Choroid plexus epithelial cell (primary cell): Measurements from ENCODE around the gene SLC2A1.

Experiments
- DNase-seq: peaks from one replicate; pipeline ENCODE4 v3.0.0-alpha.2; 2010; ENCODE audit warnings: low read depth
- H3K4me3 ChIP-seq: 2 replicates; pipeline ENCODE4 v1.5.1; 2011; ENCODE audit warnings: low read depth, mild to moderate bottlenecking, control low read depth, low read length, moderate library complexity
- TF ChIP-seq, protein P1 (sequence below): conservative IDR thresholded peaks from 2 replicates; pipeline ENCODE4 v1.5.1; 2011; ENCODE audit warnings: low read depth, mild to moderate bottlenecking, control low read depth, inconsistent platforms, low read length, moderate library complexity

SLC2A1 gene

DNA sequence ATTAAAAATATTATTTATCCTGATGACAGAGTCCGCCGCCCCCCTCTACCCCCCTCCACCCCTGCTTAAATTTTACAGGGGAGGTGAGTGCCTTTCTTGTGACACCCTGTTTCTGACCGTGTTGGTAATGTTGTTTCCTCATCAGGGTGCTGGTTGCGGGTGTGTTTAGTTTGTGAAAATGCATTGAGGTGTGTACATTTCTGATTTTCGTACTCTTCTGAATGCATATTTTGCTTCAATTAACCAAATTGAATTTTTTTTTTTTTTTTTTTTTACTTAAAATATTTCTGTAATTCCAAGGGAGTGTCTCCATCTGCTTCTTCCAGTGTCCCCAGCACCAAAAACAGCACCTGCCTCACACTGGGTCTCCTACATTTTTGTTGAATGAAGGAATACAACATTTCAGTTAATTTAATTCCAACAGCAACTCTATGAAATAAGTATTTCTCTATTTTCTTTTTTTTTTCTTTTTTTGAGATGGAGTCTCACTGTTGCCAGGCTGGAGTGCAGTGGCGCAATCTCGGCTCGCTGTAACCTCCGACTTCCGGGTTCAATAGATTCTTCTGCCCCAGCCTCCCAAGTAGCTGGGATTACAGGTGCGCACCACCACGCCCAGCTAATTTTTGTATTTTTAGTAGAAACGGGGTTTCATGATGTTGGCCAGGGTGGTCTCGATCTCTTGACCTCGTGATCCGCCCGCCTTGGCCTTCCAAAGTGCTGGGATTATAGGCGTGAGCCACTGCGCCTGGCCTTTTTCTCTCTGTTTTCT lies 5.6 kb upstream of the SLC2A1 start:
- DNase-seq: no peak

GRCh38 chr1:42963378-42964043 lies 4.8 kb upstream of the SLC2A1 start:
- H3K4me3 ChIP-seq: no peak overlapping the region
- no peak for DNase-seq
- TF ChIP-seq, protein P1, sequence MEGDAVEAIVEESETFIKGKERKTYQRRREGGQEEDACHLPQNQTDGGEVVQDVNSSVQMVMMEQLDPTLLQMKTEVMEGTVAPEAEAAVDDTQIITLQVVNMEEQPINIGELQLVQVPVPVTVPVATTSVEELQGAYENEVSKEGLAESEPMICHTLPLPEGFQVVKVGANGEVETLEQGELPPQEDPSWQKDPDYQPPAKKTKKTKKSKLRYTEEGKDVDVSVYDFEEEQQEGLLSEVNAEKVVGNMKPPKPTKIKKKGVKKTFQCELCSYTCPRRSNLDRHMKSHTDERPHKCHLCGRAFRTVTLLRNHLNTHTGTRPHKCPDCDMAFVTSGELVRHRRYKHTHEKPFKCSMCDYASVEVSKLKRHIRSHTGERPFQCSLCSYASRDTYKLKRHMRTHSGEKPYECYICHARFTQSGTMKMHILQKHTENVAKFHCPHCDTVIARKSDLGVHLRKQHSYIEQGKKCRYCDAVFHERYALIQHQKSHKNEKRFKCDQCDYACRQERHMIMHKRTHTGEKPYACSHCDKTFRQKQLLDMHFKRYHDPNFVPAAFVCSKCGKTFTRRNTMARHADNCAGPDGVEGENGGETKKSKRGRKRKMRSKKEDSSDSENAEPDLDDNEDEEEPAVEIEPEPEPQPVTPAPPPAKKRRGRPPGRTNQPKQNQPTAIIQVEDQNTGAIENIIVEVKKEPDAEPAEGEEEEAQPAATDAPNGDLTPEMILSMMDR: no peak

More for the DNA sequence above, 5.6 kb upstream of the SLC2A1 start:
- TF ChIP-seq, protein P1: no peak
- no peak overlapping the region for H3K4me3 ChIP-seq

DNA sequence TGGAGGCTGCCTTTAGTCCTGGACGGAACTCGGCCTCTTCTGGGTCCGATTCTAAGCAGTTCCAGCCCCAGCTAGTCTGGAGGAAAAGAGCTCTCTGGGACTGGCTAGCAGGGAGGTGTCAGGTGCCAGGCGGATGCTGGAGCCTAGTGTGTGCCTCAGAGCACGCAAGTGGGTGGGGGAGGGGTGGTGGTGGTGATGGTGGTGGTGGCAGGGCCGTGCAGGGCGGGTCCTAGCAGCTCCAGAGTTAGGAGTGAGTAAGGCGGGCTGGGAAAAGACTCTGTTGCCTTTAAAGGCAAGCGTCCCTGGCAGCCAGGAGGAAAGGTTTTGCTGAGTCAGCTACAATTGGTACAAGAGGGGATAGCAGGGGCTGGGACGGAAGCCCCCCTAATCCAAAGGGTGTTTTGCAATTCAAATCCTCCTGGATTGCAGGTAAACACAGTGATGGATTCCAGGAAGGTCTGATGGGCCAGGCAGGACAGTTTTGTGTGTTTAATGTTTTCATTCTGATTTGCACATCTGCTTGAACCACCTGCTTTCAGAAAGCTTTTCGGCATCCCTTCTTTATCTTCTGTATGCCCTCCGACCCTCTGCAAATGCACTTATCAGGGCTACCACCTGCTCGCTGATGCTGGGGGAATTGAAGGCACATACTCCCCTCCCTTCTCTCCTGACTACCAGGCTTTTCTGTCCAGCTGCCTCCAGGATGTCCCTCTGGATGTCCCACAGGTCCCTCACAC lies 4.1 kb upstream of the SLC2A1 start:
- TF ChIP-seq, protein P1: no peak
- no peak for DNase-seq
- H3K4me3 ChIP-seq: no peak overlapping the region

DNA sequence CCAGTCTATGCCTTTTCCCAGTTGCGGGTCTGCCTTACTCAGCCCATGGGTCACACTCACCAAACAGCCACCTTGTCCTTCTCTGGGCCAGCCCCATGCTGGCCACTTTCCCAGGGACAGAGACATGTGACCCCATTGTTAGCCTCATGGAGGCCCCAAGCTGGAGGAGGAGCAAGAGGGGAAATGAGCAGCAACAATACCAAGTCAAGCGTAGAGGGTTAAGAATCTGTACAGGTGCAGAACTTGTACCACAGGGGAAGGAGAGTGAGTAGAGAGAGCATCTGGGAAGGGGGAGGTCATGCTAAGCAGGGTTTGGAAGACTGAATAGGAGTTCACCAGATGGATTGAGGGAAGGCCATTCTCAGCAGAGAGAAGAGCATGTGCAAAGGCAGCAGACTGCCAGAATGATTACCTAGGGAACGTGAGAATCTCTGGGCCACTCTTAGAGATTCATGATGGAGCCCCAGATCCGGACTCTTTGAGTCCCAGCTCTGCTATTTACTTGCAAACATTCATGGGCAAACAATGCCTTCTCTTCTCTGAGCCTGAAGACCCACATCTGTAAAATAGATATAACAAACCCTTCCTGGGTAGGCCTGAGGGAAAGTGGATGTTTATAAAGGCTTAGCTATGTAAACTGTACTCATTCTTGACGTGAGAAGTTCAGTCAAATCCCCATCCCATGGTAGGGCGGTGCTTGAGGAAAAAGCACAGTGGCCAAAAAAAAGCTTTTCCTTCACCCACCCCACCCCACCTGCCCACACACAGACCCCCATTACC lies 2.8 kb upstream of the SLC2A1 start:
- H3K4me3 ChIP-seq: no peak overlapping the region
- no peak for DNase-seq
- TF ChIP-seq, protein P1: no peak

DNA sequence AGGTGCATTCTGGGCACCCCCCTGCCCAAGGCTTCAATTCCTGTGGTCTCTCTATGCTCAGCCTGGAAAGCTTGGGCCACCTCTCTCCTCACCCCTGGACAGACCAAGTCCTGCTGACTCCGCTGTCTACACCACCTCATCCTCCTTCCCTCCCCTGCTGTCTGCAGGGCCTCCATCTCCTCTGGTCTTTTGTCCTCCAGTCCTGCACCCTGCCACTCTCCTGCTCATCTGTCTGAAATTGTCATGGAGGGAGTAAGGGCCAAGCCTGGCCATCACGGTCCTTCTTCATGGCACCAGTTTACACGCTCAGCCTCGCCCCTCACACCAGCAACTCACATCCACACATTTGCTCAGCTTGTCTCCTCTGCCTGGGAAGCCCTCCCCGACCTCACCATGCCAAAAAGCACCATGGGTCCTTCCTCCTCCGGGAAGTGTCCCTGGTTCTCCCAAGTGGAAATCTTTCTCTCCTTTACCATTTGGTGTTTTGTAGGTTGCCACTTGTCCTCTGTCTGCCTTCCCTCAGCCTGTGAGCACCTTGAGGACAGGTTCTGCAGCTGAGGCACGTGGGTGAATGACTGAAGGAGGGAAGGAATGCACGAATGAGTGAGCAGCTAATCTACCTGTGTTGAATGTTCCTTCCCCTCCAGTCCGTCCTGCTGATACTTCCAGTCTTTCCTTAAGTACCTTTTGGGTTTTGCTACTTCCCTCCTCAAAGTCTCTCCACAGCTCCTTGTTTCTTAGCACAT lies 2.1 kb upstream of the SLC2A1 start:
- H3K4me3 ChIP-seq: no peak overlapping the region
- no peak for DNase-seq
- TF ChIP-seq, protein P1: no peak

DNA sequence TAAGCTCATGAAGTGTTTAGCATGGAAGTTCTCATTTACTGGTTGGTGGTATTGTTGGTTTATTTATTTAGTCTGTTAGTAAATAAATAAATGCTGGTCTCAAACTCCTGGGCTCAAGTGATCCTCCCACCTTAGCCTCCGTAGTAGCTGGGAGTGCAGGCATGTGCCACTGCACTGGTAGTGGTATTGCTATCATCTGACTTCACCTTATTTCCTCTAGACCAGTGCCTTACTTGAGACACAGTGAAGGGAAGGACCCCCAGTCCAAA lies 1.4 kb upstream of the SLC2A1 start:
- TF ChIP-seq, protein P1: no peak
- no peak overlapping the region for H3K4me3 ChIP-seq
- no peak for DNase-seq
